GM13977 (cell line): Measurements from ENCODE around the gene SLIT3.

ENCODE experiments used
- DNase-seq: peaks from one replicate; pipeline ENCODE4 v3.0.0; 2012; ENCODE audit warnings: low spot score
- in situ Hi-C: fragments of 300-500 bp; cut with MboI; formaldehyde crosslinking; loops from one replicate; pipeline ENCODE4 v1.12.0; 2022; ENCODE audit warnings: low sequenced_read_pairs, low pct_unique_long_range_greater_than_20kb, mixed read lengths, inconsistent platforms; ENCODE audit not compliant: unreplicated experiment
- TF ChIP-seq, protein P1 (sequence below): IDR thresholded peaks from 2 replicates; pipeline ENCODE4 v1.5.1; 2012; ENCODE audit warnings: mild to moderate bottlenecking, control low read depth; ENCODE audit not compliant: insufficient read depth; ENCODE audit errors: extremely low read depth, missing control alignments

The SLIT3 gene

GRCh38 chr5:168910874-168911273 lies 390.1 kb downstream of the SLIT3 start:
- no peak for DNase-seq
- in situ Hi-C loops = no loop called here
- TF ChIP-seq, protein P1, sequence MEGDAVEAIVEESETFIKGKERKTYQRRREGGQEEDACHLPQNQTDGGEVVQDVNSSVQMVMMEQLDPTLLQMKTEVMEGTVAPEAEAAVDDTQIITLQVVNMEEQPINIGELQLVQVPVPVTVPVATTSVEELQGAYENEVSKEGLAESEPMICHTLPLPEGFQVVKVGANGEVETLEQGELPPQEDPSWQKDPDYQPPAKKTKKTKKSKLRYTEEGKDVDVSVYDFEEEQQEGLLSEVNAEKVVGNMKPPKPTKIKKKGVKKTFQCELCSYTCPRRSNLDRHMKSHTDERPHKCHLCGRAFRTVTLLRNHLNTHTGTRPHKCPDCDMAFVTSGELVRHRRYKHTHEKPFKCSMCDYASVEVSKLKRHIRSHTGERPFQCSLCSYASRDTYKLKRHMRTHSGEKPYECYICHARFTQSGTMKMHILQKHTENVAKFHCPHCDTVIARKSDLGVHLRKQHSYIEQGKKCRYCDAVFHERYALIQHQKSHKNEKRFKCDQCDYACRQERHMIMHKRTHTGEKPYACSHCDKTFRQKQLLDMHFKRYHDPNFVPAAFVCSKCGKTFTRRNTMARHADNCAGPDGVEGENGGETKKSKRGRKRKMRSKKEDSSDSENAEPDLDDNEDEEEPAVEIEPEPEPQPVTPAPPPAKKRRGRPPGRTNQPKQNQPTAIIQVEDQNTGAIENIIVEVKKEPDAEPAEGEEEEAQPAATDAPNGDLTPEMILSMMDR = no peak

- TF ChIP-seq, protein P1 = no peak
- no peak for DNase-seq
- in situ Hi-C loops = no loop called here
Observed at GRCh38 chr5:168908207-168908606, 392.7 kb downstream of the SLIT3 start.

- DNase-seq = no peak
- in situ Hi-C loops = no loop called here
- TF ChIP-seq, protein P1 = no peak
Observed at GRCh38 chr5:168903061-168903460, 397.9 kb downstream of the SLIT3 start.

DNA sequence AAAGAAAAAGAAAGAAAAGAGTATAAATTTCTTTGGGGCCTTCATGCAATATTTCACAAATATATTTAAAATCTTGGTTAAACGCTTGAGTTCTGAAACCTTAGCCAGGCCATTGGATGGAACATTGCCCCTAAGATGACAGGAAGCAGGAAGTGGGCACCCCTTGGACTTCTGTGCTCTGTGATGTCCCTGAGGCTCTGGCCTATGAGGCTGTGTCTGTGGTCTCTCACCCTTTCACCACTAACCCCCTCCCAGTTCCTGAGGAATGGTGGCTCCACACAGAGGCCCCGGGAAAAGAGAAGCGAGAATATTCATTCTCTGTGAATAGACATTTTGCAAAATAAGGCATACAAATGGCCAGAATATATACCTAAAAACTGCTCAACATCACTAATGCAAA lies 401.3 kb downstream of the SLIT3 start:
- in situ Hi-C loops = no loop called here
- TF ChIP-seq, protein P1 = no peak
- DNase-seq = no peak

- no peak for DNase-seq
- in situ Hi-C loops = no loop called here
- TF ChIP-seq, protein P1 = no peak
Observed at GRCh38 chr5:168899264-168899663, 401.7 kb downstream of the SLIT3 start.

DNA sequence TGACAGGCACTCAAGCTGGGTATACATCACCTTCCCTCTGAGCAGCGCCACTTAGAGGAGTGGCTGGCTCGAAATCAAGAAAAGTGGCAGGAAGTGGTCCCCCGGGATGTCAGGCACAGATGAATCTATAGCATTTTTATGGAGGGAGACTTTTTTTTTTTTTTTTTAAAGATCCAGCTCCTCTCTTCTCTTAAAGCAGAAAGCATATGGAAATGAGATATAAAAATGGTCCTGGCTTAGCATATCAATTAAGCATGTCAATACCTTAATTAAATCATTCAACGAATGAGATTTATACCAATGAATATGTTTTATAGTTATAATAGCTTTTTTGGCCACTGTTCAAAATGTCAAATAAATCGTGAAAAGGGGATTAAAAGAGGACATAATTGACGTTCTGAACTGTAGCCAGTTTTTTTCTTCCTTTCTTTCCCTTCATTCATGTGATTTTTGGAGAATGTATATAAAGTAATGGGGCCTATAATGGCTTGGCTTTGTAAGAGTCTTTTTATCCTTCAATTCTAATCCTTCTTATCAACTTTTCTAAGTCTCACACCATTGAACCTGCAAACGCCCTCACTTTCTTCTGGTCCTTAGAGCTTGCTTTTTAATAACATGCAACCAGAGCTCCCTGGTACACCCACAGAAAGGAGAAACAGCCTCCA lies 402.6 kb downstream of the SLIT3 start:
- in situ Hi-C loops = no loop called here
- no peak for DNase-seq
- TF ChIP-seq, protein P1 = no peak
